ENCODE data around the gene PNPLA7.
"Not testable (repeated sequence)": the region's sequence is repeated elsewhere in the genome, so short reads cannot be mapped to it uniquely, and the experiment has no call there.

The PNPLA7 gene

DNA sequence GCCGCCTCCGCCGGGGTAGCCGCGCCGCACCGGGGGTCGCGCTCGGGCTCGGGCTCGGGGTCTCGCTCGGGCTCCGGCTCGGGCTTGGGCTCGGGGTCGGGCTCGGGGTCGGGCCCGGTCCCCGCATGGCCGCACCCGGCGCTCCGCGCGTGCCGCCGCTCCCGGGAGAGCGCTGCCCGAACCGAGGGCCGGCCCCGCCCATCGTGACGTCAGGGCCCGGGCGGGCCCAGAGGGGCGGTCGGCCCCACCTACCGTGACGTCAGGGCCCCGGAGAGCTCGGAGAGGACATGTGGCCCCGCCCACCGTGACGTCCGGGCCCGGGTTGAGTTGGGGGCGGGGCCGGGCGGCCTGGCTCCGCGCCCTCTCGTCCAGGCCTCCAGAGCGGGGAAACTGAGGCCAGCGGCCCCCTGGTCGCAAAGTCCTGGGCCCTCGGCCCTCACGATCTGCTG lies 91.0 kb downstream of the PNPLA7 start, which contains the start of gene NSMF:
Gene NSMF (minus strand): TSS at position 183 of the 449 bp plus-strand sequence. CDS start 232 bp downstream, outside the sequence.
- peak; percentile 63 for DNase-seq

DNA sequence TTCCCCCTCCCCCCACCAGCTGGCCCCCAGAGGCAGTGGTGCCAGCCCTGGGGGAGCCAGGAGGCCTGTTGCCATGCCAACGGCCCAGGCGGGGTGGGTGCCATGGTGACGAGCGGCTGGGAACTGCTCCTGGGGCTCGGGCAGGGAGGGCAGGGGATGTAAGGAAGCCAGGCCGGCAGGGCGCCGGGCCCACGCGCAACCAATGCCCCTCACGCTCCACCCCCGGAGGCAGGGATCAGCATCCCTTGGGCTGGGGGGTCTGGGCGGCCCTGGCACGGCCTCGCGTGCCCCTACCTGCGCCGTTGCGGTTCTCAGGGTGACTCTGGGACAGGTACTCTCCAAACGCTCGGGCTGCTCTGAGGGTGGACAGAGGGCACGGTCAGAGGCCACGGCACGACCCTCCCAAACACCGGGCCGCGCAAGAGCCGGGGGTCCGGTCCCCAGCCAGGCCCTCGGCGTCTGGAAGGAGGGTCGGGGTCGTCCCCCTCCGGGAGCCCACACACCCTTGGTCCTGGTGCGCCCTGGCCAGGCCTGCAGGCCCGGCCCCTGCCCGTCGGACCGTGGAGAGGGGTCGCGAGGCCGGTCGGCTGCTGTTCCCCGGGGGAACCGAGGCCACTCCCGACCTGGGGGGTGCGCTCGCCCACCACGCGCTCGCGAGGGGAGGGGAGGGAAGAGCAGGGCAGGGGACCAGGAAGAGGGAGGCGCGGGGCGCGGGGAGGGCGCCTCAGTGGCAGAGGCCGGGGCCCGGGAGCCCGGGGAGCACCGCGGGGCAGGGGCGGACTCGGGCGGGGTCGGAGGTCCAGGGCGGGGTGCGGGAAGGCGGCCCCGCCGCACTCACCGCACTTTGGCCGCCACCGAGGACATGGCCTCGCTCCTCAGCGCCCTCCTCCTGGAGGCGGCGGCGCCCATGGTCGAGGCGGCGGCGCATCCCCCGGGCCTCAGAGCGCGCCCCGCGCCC lies 91.7 kb downstream of the PNPLA7 start:
- DNase-seq = no peak

DNA sequence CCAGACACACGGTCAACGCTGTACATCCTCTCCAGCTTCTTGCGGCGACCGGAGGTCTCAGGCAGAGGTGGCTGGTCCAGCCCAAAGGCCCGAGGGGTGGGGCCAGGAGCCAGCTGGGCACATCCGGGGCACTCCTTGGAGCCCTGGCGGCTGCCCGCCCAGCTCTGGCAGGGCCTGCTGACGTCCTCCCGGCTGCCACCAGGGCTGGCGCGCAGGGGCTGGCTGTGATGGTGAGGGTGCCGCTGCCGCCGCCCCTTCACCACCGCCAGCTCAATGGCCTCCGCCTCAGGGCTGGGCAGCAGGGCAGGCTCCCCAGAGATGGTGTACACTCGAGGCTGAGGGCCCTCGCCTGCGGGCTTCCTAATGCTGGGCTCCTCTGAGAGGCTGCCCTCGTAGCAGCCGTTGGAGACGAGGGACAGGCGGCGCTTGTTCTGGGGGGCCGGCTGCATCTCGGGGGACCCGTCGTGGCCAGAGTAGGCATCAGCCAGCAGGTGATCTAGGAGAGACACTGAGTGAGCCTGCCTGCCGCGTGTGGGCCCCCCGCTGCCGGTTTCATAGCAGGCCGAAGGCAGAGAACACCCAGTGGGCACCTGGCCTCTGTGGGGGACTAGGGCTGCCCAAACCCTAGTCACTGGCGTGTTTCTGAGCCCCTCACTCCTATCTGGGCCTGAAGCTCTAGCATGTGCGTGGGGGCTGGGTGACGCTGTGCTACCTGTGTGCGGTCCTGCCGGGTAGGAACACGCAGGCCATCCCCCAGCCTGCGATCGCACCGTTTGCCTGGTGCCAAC lies 92.6 kb downstream of the PNPLA7 start:
- DNase-seq = no peak

DNA sequence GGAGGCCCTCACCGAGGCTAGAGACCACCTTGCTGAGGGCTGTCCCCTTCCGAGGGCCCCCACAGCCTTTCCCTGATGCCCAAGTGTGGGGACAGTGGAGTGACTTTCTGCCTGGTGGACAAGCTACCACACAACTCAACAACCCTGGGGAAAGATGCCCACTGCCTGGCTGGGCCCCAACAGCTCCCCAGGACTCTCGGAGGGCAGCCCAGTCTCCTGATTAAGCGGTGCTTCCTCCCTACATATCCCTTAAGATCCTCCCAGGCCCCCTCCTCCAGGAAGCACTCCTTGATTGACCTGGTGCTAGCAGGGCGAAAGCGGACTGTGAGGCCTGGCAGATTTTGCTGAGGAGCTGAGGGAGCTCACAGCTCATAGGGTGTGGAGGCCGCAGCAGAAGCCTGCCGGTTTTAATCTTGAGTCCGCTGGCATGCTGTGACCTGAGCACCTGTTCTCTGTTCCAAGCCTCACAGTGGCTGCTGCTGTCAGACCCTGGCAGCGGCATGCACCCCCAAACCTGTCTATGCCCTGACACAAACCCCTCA lies 93.3 kb downstream of the PNPLA7 start:
- DNase-seq = no peak

DNA sequence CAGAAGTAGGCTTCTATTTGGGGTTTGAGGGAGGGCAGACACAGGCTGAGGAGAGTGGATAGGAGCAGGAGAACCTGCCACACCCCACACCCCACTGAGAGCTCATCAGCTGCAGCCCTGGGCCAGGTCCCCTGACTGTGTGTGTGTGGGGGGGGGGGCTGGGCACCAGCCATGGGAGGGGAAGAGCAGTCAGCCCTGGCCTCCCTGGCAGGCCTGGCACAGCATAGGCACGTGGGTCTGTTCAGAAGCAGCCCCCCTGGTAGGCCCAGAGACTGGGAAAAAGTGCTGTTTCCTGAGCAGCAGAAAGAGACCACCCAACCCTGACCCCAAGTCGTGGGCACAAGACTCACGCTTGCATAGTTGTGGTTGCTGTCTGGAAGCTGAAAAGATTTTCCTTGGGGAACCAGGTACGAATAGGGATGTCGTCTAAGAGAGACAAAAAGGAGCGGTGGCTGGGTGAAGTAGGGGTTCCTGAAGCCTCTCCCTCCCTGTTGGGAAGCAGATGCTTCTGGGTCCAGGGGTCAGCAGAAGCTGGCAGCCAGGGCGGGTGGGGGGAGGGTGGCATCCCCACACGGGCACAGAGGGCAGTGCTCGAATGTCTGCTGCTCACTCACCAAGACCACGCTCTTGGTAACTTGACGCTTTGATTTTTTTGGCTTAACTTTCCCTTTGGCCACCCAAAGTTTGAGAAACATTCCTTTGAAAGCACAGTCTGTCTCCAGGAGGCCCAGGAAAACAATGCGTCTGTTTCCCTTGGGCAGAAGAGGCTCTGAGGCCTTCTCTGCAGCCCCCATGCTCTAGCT lies 93.9 kb downstream of the PNPLA7 start:
- DNase-seq = no peak

DNA sequence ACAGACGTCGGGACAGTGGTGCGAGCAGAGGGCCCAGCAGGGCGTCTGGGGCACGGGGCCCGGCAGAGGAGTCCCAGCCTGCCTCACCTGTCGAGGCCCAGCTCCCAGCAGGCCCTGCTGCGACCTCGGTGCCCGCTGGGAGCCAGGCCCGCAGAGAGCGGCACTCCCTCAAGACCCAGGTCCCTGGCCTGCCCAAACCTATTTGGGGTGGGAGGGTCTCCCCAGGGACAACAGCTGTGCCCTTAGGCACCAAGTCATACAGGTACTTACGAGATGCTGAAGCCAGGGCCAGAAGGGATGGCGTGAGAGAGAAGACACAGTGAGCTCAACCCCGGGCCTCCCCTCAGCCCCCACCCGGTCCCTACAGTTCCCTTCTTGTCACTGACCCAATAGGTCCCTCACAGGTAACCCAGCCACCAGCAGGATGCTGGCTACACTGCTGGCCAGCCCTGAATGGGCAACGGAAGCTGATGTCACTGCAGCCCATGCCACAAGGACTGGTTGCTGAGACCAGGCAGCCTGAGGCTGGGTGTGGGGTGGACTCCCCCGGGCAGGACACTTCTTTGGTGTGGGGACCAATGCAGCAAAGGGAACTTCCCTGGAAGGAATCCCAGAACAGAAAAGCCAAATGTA lies 94.7 kb downstream of the PNPLA7 start:
- no peak for DNase-seq

DNA sequence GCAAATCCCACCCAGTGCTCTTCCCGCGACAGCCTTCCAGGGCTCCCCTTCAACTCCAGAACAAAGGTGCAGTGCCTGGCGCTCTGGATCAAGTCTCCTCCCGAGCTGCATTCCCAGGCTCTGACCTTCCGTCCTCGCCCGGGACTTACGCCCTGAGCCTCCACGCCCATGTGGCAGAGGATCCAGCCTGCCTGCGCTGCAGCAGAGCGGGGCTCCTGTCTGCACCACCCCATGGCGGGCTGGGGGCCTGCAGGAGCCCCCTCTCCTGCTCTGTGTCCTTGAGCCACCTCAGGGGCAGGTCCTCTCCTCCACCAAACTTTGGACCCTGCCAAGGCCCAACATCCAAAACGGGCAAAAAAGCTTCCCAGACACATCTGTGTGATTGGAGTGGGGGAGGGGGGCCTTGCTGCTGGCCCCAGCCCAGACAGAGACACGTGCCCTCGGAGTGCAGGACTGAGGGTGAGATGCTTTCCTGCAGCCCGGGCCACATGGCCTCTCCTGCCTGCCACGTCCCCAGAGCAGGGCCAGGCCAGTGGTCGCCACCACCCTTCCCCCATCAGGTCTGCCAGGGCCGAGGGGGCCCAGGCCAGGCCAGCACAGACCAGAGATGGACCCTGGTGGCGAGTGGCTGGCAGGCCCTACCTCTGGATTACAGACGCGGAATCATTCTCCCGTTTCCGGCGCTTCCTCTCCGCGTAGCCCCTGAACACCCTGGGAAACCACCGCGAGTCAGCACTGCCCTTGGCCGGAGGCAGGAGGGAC lies 95.4 kb downstream of the PNPLA7 start:
- no peak for DNase-seq

DNA sequence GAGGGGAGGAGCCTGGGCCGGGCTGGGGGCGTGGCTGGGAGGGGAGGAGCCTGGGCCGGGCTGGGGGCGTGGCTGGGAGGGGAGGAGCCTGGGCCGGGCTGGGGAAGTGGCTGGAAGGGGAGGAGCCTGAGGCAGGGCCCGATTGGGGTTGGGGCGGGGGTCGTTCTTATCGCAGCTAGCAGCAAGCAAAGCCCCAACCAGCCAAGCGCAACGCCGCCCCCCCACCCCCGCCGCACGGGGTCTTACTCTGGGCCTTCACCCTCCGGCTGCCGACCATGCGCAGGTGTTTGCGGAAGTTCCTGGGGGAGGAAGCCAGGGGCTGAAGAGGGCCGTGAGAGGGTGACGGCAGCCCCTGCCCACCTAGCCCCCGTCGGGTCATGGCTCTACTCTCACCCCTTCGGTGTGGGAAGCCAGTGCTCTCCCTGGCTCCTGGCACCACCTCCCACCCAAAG lies 96.0 kb downstream of the PNPLA7 start:
- DNase-seq = no peak

DNA sequence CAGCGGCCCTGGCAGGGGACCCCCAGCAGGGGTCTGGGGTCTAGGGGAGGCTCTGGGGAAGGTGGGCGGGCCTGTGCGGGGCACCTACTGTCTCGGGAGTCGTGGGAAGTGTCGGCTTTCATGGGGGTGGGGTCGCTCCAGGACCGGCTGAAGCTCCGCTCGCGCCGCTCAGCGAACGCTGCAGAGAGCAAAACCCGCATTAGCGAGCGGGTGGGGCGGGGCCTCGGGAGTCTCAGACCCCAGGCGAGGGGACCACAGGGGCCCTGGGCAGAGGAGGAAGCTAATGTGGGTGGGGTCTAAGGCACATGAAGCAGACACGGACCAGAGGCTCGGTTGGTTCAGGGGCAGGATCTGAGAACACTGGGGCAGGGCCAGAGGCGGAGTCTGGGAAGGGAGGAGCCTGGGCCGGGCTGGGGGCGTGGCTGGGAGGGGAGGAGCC lies 96.5 kb downstream of the PNPLA7 start:
- DNase-seq = no peak

DNA sequence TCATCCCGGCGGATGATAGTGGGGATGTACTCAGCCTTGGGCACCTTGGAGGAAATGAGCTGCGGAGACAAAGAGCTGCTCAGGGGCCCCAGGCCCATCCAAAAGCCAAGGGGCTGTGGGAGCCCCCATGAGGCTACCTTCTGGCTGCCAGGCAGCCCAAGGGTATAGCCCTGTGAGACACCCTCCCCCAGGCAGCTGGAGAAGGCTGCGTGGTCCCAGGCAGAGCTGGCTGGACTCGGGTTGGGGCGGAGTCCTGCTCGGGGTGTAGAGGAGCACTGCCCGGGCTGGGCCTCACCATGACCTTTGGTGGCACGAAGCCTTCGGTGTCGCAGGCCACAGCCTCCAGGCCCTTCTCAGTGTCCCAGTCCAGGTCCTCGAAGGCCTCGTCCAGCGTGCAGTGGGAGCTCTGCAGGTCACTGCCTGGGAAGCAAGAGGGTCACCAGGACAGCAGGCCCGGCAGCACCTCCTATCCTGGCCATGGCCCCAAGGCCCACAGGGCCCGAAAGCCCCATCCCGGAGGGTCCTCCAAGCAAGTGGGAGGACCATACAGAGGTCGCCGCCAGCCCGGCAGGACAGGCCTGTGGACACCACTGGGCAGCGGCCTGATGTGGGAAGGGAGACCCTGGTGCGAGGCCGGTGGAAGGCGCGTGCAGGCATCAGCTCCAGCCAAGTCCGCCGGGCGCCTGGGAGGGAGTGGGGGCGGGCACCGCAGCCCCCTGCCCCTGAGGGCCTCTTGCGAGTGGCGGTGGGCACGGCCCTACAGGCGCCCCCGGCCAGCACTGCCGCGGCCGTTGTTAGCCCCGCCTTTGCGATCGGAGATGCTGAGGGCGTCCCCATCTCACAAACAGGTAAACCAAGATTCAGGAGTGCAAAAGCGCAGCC lies 97.2 kb downstream of the PNPLA7 start:
- no peak for DNase-seq

DNA sequence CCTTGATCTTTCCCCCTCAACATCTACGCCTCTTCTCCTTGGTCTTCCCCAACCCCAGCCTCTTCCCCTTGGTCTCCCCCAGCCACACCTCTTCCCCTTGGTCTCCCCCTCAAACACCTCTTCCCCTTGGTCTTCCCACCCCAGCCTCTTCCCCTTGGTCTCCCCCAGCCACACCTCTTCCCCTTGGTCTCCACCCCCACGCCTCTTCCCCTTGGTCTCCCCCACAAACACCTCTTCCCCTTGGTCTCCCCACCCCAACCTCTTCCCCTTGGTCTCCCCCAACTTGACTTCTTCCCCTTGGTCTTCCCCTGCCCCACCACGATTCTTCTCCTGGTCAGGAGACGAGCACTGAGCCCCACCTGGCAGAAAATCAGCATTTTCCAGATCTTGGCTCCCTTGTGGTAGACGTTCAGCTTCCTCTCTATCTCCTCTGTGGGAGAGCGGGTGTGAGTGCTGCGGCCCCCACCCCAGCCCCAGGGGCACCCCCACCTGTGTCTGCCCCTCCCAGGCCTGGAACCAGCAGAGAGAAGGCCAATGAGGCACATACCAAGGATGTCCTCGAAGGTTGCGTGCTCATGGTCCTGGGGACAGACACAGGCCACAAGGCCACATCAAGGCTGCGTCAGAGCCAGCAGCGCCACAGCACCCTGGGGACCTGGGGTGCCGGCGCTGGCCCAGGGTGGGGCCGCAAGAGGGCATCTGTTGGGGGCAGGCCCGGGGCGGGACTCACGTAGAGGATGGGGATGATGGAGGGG lies 98.0 kb downstream of the PNPLA7 start:
- DNase-seq = no peak

DNA sequence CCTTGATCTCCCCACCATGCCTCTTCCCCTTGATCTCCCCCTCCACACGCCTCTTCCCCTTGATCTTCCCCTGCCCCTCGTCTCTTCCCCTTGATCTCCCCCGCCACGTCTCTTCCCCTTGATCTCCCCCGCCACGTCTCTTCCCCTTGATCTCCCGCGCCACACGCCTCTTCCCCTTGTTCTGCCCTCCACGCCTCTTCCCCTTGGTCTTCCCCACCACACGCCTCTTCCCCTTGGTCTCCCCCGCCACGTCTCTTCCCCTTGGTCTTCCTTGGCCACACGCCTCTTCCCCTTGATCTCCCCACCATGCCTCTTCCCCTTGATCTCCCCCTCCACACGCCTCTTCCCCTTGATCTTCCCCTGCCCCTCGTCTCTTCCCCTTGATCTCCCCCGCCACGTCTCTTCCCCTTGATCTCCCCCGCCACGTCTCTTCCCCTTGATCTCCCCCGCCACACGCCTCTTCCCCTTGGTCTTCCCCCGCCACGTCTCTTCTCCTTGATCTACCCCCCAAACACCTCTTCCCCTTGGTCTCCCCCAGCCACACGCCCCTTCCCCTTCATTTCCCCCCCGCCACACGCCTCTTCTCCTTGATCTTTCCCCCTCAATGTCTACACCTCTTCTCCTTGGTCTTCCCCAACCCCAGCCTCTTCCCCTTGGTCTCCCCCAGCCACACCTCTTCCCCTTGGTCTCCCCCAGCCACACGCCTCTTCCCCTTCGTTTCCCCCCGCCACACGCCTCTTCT lies 98.8 kb downstream of the PNPLA7 start:
- not testable (repeated sequence) for DNase-seq

DNA sequence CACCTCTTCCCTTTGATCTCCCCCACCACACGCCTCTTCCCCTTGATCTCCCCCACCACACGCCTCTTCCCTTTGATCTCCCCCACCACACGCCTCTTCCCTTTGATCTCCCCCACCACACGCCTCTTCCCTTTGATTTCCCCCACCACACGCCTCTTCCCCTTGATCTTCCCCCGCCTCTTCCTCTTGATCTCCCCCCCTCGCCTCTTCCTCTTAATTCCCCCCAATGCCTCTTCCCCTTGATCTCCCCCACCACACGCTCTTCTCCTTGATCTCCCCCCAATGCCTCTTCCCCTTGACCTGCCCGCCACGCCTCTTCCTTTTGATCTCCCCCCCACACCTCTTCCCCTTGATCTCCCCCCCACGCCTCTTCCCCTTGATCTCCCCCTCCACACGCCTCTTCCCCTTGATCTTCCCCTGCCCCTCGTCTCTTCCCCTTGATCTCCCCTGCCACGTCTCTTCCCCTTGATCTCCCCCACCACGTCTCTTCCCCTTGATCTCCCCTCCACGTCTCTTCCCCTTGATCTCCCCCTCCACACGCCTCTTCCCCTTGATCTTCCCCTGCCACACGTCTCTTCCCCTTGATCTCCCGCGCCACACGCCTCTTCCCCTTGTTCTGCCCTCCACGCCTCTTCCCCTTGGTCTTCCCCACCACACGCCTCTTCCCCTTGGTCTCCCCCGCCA lies 99.5 kb downstream of the PNPLA7 start:
- not testable (repeated sequence) for DNase-seq

DNA sequence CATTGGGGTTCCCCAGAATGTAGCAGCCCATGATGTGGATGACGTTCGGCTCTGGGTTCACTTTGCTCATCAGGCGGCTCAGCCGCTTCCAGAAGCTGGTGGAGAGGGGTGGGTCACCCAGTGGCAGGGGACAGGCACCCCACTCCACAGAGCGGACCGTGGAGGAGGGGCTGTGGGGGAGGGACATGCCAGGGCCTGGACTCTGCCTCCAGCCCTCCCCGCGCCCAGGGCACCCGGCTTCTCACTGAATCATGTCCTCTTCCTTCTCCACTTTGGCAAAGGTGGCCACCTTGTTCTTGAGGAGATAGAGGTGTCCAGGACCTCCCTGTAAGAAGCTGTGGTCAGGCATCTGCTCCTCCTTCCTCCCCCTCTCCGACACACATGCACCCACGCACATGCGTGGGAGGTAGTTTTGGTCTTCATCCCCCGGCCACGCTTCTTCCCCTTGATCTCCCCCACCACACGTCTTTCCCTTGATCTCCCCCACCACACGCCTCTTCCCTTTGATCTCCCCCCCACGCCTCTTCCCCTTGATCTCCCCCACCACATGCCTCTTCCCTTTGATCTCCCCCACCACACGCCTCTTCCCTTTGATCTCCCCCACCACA lies 100.2 kb downstream of the PNPLA7 start:
- DNase-seq = no peak

DNA sequence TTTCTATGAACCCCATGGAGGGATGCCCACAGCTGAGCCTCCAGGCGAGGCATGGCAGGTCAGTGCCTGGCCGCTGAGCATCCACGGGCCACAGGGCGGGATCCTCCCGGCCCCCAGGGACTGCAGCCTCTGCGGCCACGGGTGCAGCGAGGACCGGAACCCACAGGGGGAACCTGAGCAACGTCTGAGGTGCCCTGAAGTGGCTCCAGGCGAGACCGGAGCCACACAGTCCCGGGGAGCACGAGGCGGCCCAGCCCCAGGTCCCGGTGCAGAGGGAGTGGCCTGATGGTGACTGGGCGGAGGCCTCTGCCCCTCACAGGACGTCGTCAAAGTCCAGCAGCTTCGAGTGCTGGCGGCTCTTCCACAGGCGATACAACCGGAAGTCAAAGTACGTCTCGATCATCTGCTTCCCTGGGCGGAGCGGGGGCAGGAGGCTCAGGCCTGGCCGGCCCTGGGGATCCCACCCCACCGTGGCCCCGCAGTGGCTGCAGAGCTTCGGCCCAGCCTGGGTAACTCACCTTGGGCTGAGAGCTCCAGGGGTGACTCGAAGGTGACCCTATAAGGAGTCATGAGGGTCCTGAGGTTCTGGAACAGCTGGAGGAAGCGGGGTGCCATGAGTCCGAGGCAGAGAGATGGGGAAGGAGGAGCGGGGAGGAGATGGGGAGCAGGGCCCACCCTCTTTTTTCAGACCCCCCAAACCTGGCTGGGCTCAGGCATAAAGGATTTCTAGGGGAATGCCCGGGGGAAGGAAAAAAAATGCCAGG lies 100.9 kb downstream of the PNPLA7 start:
- no peak for DNase-seq

DNA sequence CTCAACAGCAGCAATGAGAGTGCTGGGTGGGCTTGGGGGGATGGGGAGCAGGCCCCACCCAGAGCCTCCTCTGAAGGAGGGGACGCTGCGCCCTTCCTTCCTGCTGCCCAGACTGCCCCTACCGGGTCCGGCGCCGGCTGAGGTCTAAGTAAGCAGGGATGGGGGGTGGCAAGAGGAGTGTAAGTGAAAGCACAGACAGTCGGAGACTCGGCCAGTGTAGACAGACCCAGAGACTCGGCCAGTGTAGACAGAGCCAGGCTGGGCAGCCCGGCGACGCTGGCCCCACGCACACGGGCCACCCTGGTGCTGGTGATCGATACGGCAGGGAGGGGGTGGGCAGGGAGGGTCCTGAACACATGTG lies 101.6 kb downstream of the PNPLA7 start:
- DNase-seq = no peak
